H1 (cell line): ENCODE measurements around the gene CUBN. TPM values are rescaled to one million over a fixed set of nuclear protein-coding genes. Genes with fewer than 3 reads are reported as not detected.

ENCODE experiments used
- CTCF ChIA-PET: fragments of 300-600 bp; sonication (Branson Sonifier 250); formaldehyde crosslinking; loops from one replicate; lab custom pipeline; 2021; ENCODE audit not compliant: partially characterized antibody; lab: Charles Lee
- POLR2A ChIA-PET: fragments of 300-600 bp; sonication (Branson Sonifier 250); formaldehyde crosslinking; loops from one replicate; lab custom pipeline; 2021; ENCODE audit warnings: inconsistent platforms; ENCODE audit not compliant: partially characterized antibody; lab: Charles Lee
- DNase-seq, 2 experiments: peaks; one replicate each; pipeline versions ENCODE4 v3.0.0 to v3.0.0-alpha.2; 2010 to 2022; ENCODE audit warnings: low spot score in 2 of 2, low read depth in 1 of 2, mixed read lengths in 1 of 2
- FAIRE-seq: peaks from 2 replicates; lab custom pipeline; 2011; peaks lifted over from hg19 to GRCh38; lab: Jason Lieb, UNC
- H2AFZ ChIP-seq: 2 replicates; pipeline ENCODE4 v1.8.1; 2012; ENCODE audit warnings: low read length, inconsistent platforms
- H2AK5ac ChIP-seq: 2 replicates; pipeline ENCODE4 v1.6.1; 2013; ENCODE audit warnings: low read depth, low read length
- H2BK120ac ChIP-seq: replicated peaks from 2 replicates; pipeline ENCODE3; 2013; ENCODE audit warnings: low read depth, low read length, inconsistent platforms
- H2BK12ac ChIP-seq: 2 replicates; pipeline ENCODE4 v1.6.1; 2013; ENCODE audit warnings: low read depth, low read length
- H2BK15ac ChIP-seq: 2 replicates; pipeline ENCODE4 v1.6.1; 2013; ENCODE audit warnings: low read length
- H2BK20ac ChIP-seq: 2 replicates; pipeline ENCODE4 v1.6.1; 2013; ENCODE audit warnings: low read length
- H2BK5ac ChIP-seq: 2 replicates; pipeline ENCODE4 v1.6.1; 2013; ENCODE audit warnings: low read depth, low read length
- H3K14ac ChIP-seq: 2 replicates; pipeline ENCODE4 v1.6.1; 2013; ENCODE audit warnings: inconsistent platforms; ENCODE audit not compliant: insufficient read length
- H3K18ac ChIP-seq: 2 replicates; pipeline ENCODE4 v1.6.1; 2013; ENCODE audit warnings: low read length; ENCODE audit errors: extremely low read depth
- H3K23ac ChIP-seq: 2 replicates; pipeline ENCODE4 v1.6.1; 2013; ENCODE audit warnings: inconsistent platforms; ENCODE audit not compliant: insufficient read length
- H3K23me2 ChIP-seq: 2 replicates; pipeline ENCODE4 v1.6.1; 2013; ENCODE audit warnings: low read depth, low read length
- H3K27ac ChIP-seq: 2 replicates; pipeline ENCODE4 v1.6.1; 2011; ENCODE audit warnings: low read depth, low read length, inconsistent platforms
- H3K27me3 ChIP-seq, 4 experiments: replicated peaks in 1 of 4; 1 replicate in 1 of 4; 2 replicates in 3 of 4; pipeline versions ENCODE4 v1.6.1 to v1.8.1; 2011 to 2013; ENCODE audit warnings: low read length in 3 of 4, mild to moderate bottlenecking in 3 of 4, inconsistent platforms in 2 of 4, mixed read lengths in 2 of 4, moderate library complexity in 1 of 4; ENCODE audit not compliant: control insufficient read depth in 3 of 4, insufficient read depth in 3 of 4; ENCODE audit errors: extremely low read depth in 1 of 4
- H3K36me3 ChIP-seq, 4 experiments: 2 replicates each; pipeline versions ENCODE4 v1.6.1 to v1.8.1; 2011 to 2013; ENCODE audit warnings: mild to moderate bottlenecking in 4 of 4, low read length in 3 of 4, moderate library complexity in 2 of 4, control low read depth in 1 of 4, inconsistent platforms in 1 of 4; ENCODE audit not compliant: insufficient read depth in 4 of 4, control insufficient read depth in 2 of 4
- H3K4ac ChIP-seq: replicated peaks from 2 replicates; pipeline ENCODE3; 2013; ENCODE audit warnings: low read length, low read depth, mixed read lengths, inconsistent platforms; ENCODE audit not compliant: insufficient read length
- H3K4me1 ChIP-seq, 4 experiments: replicated peaks in 1 of 4; 1 replicate in 1 of 4; 2 replicates in 3 of 4; pipeline versions ENCODE4 v1.6.1 to v1.8.1; 2011 to 2013; ENCODE audit warnings: low read length in 3 of 4, inconsistent platforms in 2 of 4, mixed read lengths in 1 of 4; ENCODE audit not compliant: insufficient read depth in 4 of 4, control insufficient read depth in 3 of 4
- H3K4me2 ChIP-seq, 2 experiments: 2 replicates each; pipeline versions ENCODE4 v1.6.1 to v1.8.1; 2011 to 2013; ENCODE audit warnings: low read depth in 2 of 2, low read length in 2 of 2, control low read depth in 1 of 2, inconsistent platforms in 1 of 2, mild to moderate bottlenecking in 1 of 2; ENCODE audit not compliant: insufficient read depth in 1 of 2
- H3K4me3 ChIP-seq, 4 experiments: fragments of 200-600, 300-600 bp in 1 of 4; sonication (generic), shearing (Covaris generic), sonication (Bioruptor Twin) in 1 of 4; 2 replicates each; pipeline versions ENCODE4 v1.5.1 to v1.8.1; 2011 to 2016; ENCODE audit warnings: low read length in 4 of 4, low read depth in 3 of 4, control low read depth in 2 of 4, inconsistent platforms in 2 of 4, mild to moderate bottlenecking in 2 of 4, mixed read lengths in 1 of 4, moderate library complexity in 1 of 4; ENCODE audit not compliant: insufficient read depth in 2 of 4; ENCODE audit errors: extremely low read depth in 1 of 4
- H3K56ac ChIP-seq: replicated peaks from 2 replicates; pipeline ENCODE3; 2013; ENCODE audit warnings: low read depth, mild to moderate bottlenecking, mixed read lengths, low read length, inconsistent platforms; ENCODE audit not compliant: insufficient read length
- H3K79me1 ChIP-seq: 2 replicates; pipeline ENCODE4 v1.6.1; 2013; ENCODE audit warnings: low read depth, low read length, control low read depth
- H3K79me2 ChIP-seq, 2 experiments: 2 replicates each; pipeline versions ENCODE4 v1.6.1 to v1.8.1; 2012 to 2013; ENCODE audit warnings: low read length in 2 of 2, mild to moderate bottlenecking in 2 of 2, inconsistent platforms in 1 of 2; ENCODE audit not compliant: insufficient read depth in 2 of 2, control insufficient read depth in 1 of 2
- H3K9ac ChIP-seq, 4 experiments: replicated peaks in 1 of 4; 1 replicate in 1 of 4; 2 replicates in 3 of 4; pipeline versions ENCODE4 v1.6.1 to v1.8.1; 2011 to 2013; ENCODE audit warnings: low read depth in 3 of 4, low read length in 3 of 4, control low read depth in 2 of 4, mild to moderate bottlenecking in 2 of 4, moderate library complexity in 2 of 4, inconsistent platforms in 1 of 4; ENCODE audit errors: extremely low read depth in 1 of 4
- H3K9me3 ChIP-seq, 2 experiments: 2 replicates each; pipeline versions ENCODE4 v1.6.1 to v1.8.1; 2012 to 2013; ENCODE audit warnings: mild to moderate bottlenecking in 2 of 2, moderate library complexity in 2 of 2, control low read depth in 1 of 2, inconsistent platforms in 1 of 2, low read depth in 1 of 2, low read length in 1 of 2, mixed read lengths in 1 of 2; ENCODE audit not compliant: insufficient read depth in 2 of 2
- H4K20me1 ChIP-seq, 2 experiments: replicated peaks in 1 of 2; 2 replicates each; pipeline versions ENCODE3 to v1.8.1; 2011 to 2013; ENCODE audit warnings: inconsistent platforms in 2 of 2, low read length in 2 of 2, mild to moderate bottlenecking in 1 of 2; ENCODE audit not compliant: insufficient read depth in 2 of 2, control insufficient read depth in 1 of 2
- H4K5ac ChIP-seq: 2 replicates; pipeline ENCODE4 v1.6.1; 2013; ENCODE audit warnings: low read length, low read depth, mixed read lengths, inconsistent platforms; ENCODE audit not compliant: insufficient read length
- H4K8ac ChIP-seq: 2 replicates; pipeline ENCODE4 v1.8.0; 2013; ENCODE audit warnings: mild to moderate bottlenecking, moderate library complexity, low read length, inconsistent platforms; ENCODE audit not compliant: insufficient read depth; ENCODE audit errors: extremely low read depth
- H4K91ac ChIP-seq: replicated peaks from 2 replicates; pipeline ENCODE3; 2013; ENCODE audit warnings: low read length, mixed read lengths, inconsistent platforms; ENCODE audit not compliant: insufficient read length
- CBX5 ChIP-seq: fragments of 300-800, 300-1000 bp; sonication (generic); IDR thresholded peaks from 2 replicates; pipeline ENCODE4 v1.7.1; 2016; ENCODE audit warnings: antibody characterized with exemption, low read length, low read depth
- CHD1 ChIP-seq: IDR thresholded peaks from 2 replicates; pipeline ENCODE4 v1.6.1; 2012; ENCODE audit warnings: low read depth, low read length, improper control_type of control experiment
- EGR1 ChIP-seq: IDR thresholded peaks from 2 replicates; pipeline ENCODE4 v1.6.1; 2011; ENCODE audit warnings: low read depth, low read length, borderline replicate concordance
- EP300 ChIP-seq, 2 experiments: IDR thresholded peaks; 1 replicate in 1 of 2; 2 replicates in 1 of 2; pipeline ENCODE4 v1.6.1; 2011 to 2012; ENCODE audit warnings: low read depth in 2 of 2, low read length in 2 of 2, mild to moderate bottlenecking in 2 of 2, borderline replicate concordance in 1 of 2, inconsistent platforms in 1 of 2, moderate library complexity in 1 of 2
- KDM1A ChIP-seq: fragments of 200-600, 300-600 bp; sonication (generic); IDR thresholded peaks from 2 replicates; pipeline ENCODE4 v1.7.1; 2016; ENCODE audit warnings: mild to moderate bottlenecking, low read length, borderline replicate concordance
- PHF8 ChIP-seq: fragments of 200-600 bp; sonication (generic); conservative IDR thresholded peaks from 2 replicates; pipeline ENCODE4 v1.7.1; 2012; ENCODE audit warnings: low read depth, mild to moderate bottlenecking, inconsistent platforms, low read length, moderate library complexity
- POLR2A ChIP-seq, 2 experiments: IDR thresholded peaks; 1 replicate in 1 of 2; 2 replicates in 1 of 2; pipeline ENCODE4 v1.6.1; 2011; ENCODE audit warnings: low read depth in 2 of 2, low read length in 2 of 2, mild to moderate bottlenecking in 2 of 2; ENCODE audit errors: control extremely low read depth in 1 of 2
- POLR2AphosphoS5 ChIP-seq: IDR thresholded peaks from 2 replicates; pipeline ENCODE4 v1.6.1; 2011; ENCODE audit warnings: low read depth, low read length
- RAD21 ChIP-seq, 2 experiments: IDR thresholded peaks in 1 of 2; conservative IDR thresholded peaks in 1 of 2; 2 replicates each; pipeline ENCODE4 v1.6.1; 2011; ENCODE audit warnings: low read depth in 2 of 2, low read length in 2 of 2, improper control_type of control experiment in 1 of 2, inconsistent platforms in 1 of 2, mild to moderate bottlenecking in 1 of 2, moderate library complexity in 1 of 2
- SP4 ChIP-seq: IDR thresholded peaks from 2 replicates; pipeline ENCODE4 v1.6.1; 2012; ENCODE audit warnings: low read length, inconsistent platforms
- WGBS, 2 experiments: shearing (Covaris generic) in 1 of 2; methylation state at CpG; one replicate each; pipeline versions ENCODE4 v1.1.6 to v1.1.7; 2013 to 2015; ENCODE audit warnings: low lambda C conversion rate in 2 of 2, mixed read lengths in 2 of 2, inconsistent platforms in 1 of 2, low coverage in 1 of 2, missing lambda C conversion rate in 1 of 2; ENCODE audit not compliant: insufficient replicate concordance in 2 of 2, insufficient coverage in 1 of 2, insufficient read length in 1 of 2; ENCODE audit errors: extremely low coverage in 1 of 2, missing lambda C conversion rate in 1 of 2; 5-methylcytosine and 5-hydroxymethylcytosine counted together
- polyA plus RNA-seq, 7 experiments: library from polyadenylated mRNA; depleted of rRNA in 3 of 7; stranded (reverse) in 5 of 7; unstranded in 2 of 7; fragments of >200 nt in 5 of 7; fragments of 200-250 nt in 2 of 7; gene quantifications; 1 replicate in 5 of 7; 2 replicates in 1 of 7; 4 replicates in 1 of 7; pipeline versions ENCODE4 v1.2.1 to v1.2.3, GENCODE V29; 2011 to 2013; ENCODE audit warnings: missing spikeins in 2 of 7, mixed read lengths in 2 of 7
- total RNA-seq: library from RNA; stranded (reverse); fragmentation: NEBNext Ultra II Directional; extraction: Animal tissue kit (Norgen Biotek cat#: 25700); gene quantifications from 2 replicates; pipeline ENCODE4 v1.2.1, GENCODE V29; 2021

Gene CUBN
- total and polyA plus RNA-seq, 2 of the 8 experiments (the other 6 are each of a cell fraction or from before 2014, with no cell fraction given) = 0.04 to 0.08 TPM

DNA sequence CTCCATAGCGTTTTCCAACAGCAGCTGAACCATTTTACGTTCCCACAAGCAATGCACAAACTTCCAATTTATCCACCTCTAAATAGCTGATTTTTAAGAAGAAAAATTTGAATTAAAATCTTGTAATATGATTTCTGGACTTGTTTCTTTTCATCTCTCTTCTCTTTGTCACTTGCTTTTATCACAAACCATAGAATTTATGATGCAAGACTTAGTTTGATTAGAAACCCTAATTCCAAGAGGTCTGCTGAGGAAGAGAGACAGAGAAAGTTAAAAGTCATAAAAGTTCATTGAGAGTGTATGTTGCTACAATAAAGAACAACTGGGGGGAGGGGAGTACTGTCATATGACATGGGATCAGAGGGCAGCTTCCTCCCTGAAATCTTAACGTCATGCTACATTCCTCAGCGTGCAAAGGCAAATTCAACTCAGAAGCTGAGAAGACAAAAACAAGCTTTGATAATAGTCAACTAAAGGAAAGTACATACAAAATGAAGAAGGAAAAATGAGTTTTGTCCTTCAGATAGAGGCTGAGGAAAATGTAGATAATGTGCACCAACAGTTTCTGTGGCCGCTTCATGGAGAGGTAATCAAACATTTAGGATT, 18.4 kb upstream of the CUBN start:
- no peaks in the 10 kb centered on the region for H3K4me1 ChIP-seq
- H3K14ac ChIP-seq = no peak overlapping the region
- TF ChIP-seq SP4 (no peak), EP300 (IDR thresholded peaks at IDR 0.05; ENCODE audit: borderline replicate concordance in 1 of 2, low read depth in 2 of 2, low read length in 2 of 2) (no peak), POLR2A (IDR thresholded peaks at IDR 0.05; ENCODE audit: control extremely low read depth in 1 of 2, low read depth in 2 of 2, low read length in 2 of 2) (no peak), CHD1 (no peak), KDM1A (no peak), RAD21 (IDR thresholded peaks at IDR 0.05 in 1 of 2, conservative IDR thresholded peaks at IDR 0.05 in 1 of 2; ENCODE audit: low read depth in 2 of 2, low read length in 2 of 2) (no peak), PHF8 (no peak), EGR1 (no peak), CBX5 (no peak), POLR2AphosphoS5 (no peak)
- no peak overlapping the region for H4K5ac ChIP-seq
- DNase-seq (no peak), FAIRE-seq (no peak)
- H2BK20ac ChIP-seq = no peak overlapping the region
- no peak overlapping the region for H3K4ac ChIP-seq
- H2BK120ac ChIP-seq = no peak overlapping the region
- H4K20me1 ChIP-seq = no peaks in the 10 kb centered on the region
- H3K9me3 ChIP-seq = no peaks in the 10 kb centered on the region
- no peaks in the 10 kb centered on the region for H3K27me3 ChIP-seq
- ChIA-PET CTCF (interaction anchor here (0.6 kb wide), 1 partner anchor 317 kb away, joined by 3 read pairs; no protein-coding TSS in a partner anchor), POLR2A (no interaction called here)
- H3K9ac ChIP-seq = no peak overlapping the region
- H3K56ac ChIP-seq = no peak overlapping the region
- H2AK5ac ChIP-seq = no peak overlapping the region
- H3K79me1 ChIP-seq = no peaks in the 10 kb centered on the region
- H3K79me2 ChIP-seq = no peaks in the 10 kb centered on the region
- no peak overlapping the region for H2BK5ac ChIP-seq
- no peak overlapping the region for H4K8ac ChIP-seq
- H3K4me2 ChIP-seq = no peak overlapping the region
- no peak overlapping the region for H3K18ac ChIP-seq
- no peak overlapping the region for H2BK15ac ChIP-seq
- H2BK12ac ChIP-seq = no peak overlapping the region
- H3K23me2 ChIP-seq = no peaks in the 10 kb centered on the region
- H3K23ac ChIP-seq = no peak overlapping the region
- 96% methylated on average over 5 of the region's 5 CpGs; no CpG with 5 or more reads in 1 of the 2 experiments for WGBS, 2 experiments
- H3K36me3 ChIP-seq = peaks cover 0 to 3% (median 0%) of the 10 kb centered on the region in 4 experiments; a peak in 1 of 8 replicates
- H2AFZ ChIP-seq = no peak overlapping the region
- no peak overlapping the region for H3K4me3 ChIP-seq
- no peak overlapping the region for H3K27ac ChIP-seq
- H4K91ac ChIP-seq = no peak overlapping the region
